Neural progenitor cell (in vitro differentiated cells): ENCODE measurements around the gene MDM1.

ENCODE experiments used
- CTCF ChIP-seq: fragments of 200-600 bp; sonication (generic); IDR thresholded peaks from 2 replicates; pipeline ENCODE4 v1.5.1; 2017; ENCODE audit warnings: antibody characterized with exemption, mild to moderate bottlenecking
- EZH2 ChIP-seq: fragments of 200-600 bp; sonication (generic); IDR thresholded peaks from 2 replicates; pipeline ENCODE4 v1.6.1; 2017; ENCODE audit warnings: antibody characterized with exemption, mild to moderate bottlenecking, moderate library complexity
- EZH2phosphoT487 ChIP-seq: fragments of 200-600 bp; sonication (generic); IDR thresholded peaks from 2 replicates; pipeline ENCODE4 v1.6.1; 2017; ENCODE audit warnings: antibody characterized with exemption

DNA sequence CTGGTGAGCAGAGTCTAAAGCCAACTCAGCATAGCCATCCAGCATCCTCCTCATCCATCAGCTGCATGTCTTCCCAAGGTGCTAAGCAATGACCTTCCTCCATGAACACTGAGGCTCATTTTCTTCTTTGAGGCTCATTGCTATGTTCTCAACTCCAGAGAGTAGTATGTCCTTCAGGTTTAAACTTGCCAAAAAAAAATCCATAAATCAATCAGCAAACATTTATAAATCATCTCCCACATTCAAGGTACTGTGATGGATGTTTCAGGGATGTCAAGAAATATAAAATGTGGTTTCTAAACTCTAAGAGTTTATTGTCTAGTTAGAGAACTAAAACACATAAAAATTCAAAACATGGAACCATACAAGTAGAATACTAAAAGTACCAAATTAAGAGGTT, 29.8 kb upstream of the MDM1 start:
- no peak for TF ChIP-seq CTCF
- TF ChIP-seq EZH2: no peak
- TF ChIP-seq EZH2phosphoT487: no peak
